SU-DHL-6 (cell line): ENCODE data around the gene GRIN2A.

Experiments used
- H2AFZ ChIP-seq: fragments of 200-600 bp; sonication (generic); 2 replicates; pipeline ENCODE4 v1.6.1; 2014; ENCODE audit warnings: low read depth, mild to moderate bottlenecking, moderate library complexity, mixed read lengths, antibody characterized with exemption, low read length; ENCODE audit not compliant: severe bottlenecking
- H3F3A ChIP-seq: fragments of 200-600 bp; shearing (Covaris generic); 2 replicates; pipeline ENCODE4 v1.6.0; 2016; ENCODE audit warnings: antibody characterized with exemption, mild to moderate bottlenecking; ENCODE audit not compliant: insufficient read depth
- H3K27ac ChIP-seq: fragments of 200-600 bp; sonication (generic); 2 replicates; pipeline ENCODE4 v1.5.1; 2016; ENCODE audit warnings: low read depth, mild to moderate bottlenecking, low read length, moderate library complexity, mixed read lengths
- H3K27me3 ChIP-seq: fragments of 200-600 bp; sonication (generic), shearing (Covaris generic); 2 replicates; pipeline ENCODE4 v1.6.0; 2014; ENCODE audit warnings: mild to moderate bottlenecking, low read length
- H3K36me3 ChIP-seq: fragments of 200-600 bp; sonication (generic); 2 replicates; pipeline ENCODE4 v1.6.1; 2014; ENCODE audit warnings: mild to moderate bottlenecking, low read length, mixed read lengths
- H3K4me2 ChIP-seq: fragments of 300-600, 200-600 bp; shearing (Covaris generic), sonication (generic); 2 replicates; pipeline ENCODE4 v1.6.0; 2014; ENCODE audit warnings: low read length, low read depth, mild to moderate bottlenecking; ENCODE audit not compliant: poor library complexity, severe bottlenecking
- H3K4me3 ChIP-seq: fragments of 200-600 bp; sonication (generic); 2 replicates; pipeline ENCODE4 v1.5.1; 2014; ENCODE audit warnings: antibody characterized with exemption, low read length, mild to moderate bottlenecking, mixed read lengths; ENCODE audit not compliant: insufficient read depth, poor library complexity, severe bottlenecking
- H3K79me2 ChIP-seq: fragments of 200-600 bp; sonication (generic); 2 replicates; pipeline ENCODE4 v1.6.1; 2014; ENCODE audit warnings: mild to moderate bottlenecking, low read length, moderate library complexity; ENCODE audit not compliant: insufficient read depth
- H3K9ac ChIP-seq: fragments of 200-600 bp; sonication (generic); 2 replicates; pipeline ENCODE4 v1.7.0; 2014; ENCODE audit warnings: mild to moderate bottlenecking, low read length
- H3K9me2 ChIP-seq: fragments of 200-600 bp; sonication (generic); replicated peaks from 2 replicates; pipeline ENCODE4 v1.6.1; 2014; ENCODE audit warnings: low read length; ENCODE audit not compliant: insufficient read depth
- H3K9me3 ChIP-seq: fragments of 200-600 bp; sonication (generic); 2 replicates; pipeline ENCODE4 v1.6.1; 2014; ENCODE audit warnings: low read length, mixed read lengths; ENCODE audit not compliant: insufficient read depth
- H4K20me1 ChIP-seq: fragments of 200-600 bp; sonication (generic); 2 replicates; pipeline ENCODE4 v1.6.1; 2014; ENCODE audit warnings: low read depth, mild to moderate bottlenecking, antibody characterized with exemption, low read length, moderate library complexity, mixed read lengths
- CTCF ChIP-seq: fragments of 200-600 bp; sonication (generic); IDR thresholded peaks from one replicate; pipeline ENCODE4 v1.5.1; 2017; ENCODE audit warnings: antibody characterized with exemption, mild to moderate bottlenecking, low read length, moderate library complexity; ENCODE audit not compliant: insufficient read depth, poor library complexity, severe bottlenecking
- EZH2phosphoT487 ChIP-seq: fragments of 200-600 bp; sonication (generic), shearing (Covaris generic); conservative IDR thresholded peaks from 2 replicates; pipeline ENCODE4 v1.6.1; 2018; ENCODE audit warnings: mild to moderate bottlenecking, antibody characterized with exemption, low read length, moderate library complexity, mixed read lengths

Gene GRIN2A

DNA sequence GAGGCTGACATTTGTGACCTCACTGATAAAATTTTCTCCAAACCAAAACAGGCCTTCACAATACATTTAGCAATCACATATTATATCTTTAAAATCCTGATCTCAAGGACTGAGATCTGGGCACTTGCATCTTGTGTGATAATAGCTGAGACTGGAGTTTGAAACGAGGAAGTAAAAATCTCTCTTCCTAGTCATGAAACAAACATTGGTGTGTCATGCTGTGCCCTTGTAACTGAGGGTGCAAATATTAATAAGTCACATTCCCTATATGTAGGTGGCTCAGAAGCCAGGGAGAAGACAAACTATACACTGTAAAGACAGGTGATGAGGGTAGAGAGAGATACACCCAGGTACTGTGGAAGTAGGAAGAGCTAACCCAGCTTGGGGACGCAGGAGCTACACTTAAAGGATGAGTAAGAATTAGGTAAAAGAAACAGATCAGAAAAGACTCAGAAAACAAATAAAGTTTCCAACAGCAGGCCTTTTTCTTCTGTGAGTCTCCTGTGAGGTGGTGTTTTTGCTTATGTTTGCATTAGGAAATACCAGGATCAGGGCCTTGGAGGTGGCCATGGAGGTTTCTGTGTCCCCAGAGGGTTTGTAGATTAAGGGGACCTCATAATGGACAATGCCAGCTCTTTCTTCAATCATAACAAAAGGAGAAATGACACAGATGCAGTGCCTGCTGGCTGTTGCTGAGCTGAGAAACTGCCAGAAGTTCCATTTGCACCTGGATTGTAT, 335.7 kb downstream of the GRIN2A start:
- no peak for TF ChIP-seq CTCF
- no peak for TF ChIP-seq EZH2phosphoT487
- H4K20me1 ChIP-seq = no peaks in the 10 kb centered on the region
- H3F3A ChIP-seq = no peaks in the 10 kb centered on the region
- no peaks in the 10 kb centered on the region for H3K79me2 ChIP-seq
- no peaks in the 10 kb centered on the region for H3K36me3 ChIP-seq
- no peak overlapping the region for H3K27ac ChIP-seq
- no peaks in the 10 kb centered on the region for H3K9me3 ChIP-seq
- H3K4me2 ChIP-seq = no peak overlapping the region
- no peaks in the 10 kb centered on the region for H3K27me3 ChIP-seq
- H3K9ac ChIP-seq = no peak overlapping the region
- H2AFZ ChIP-seq = no peak overlapping the region
- H3K9me2 ChIP-seq = no peaks in the 10 kb centered on the region
- no peak overlapping the region for H3K4me3 ChIP-seq

- no peaks in the 10 kb centered on the region for H3K79me2 ChIP-seq
- H3K9me2 ChIP-seq = no peaks in the 10 kb centered on the region
- no peak overlapping the region for H3K27ac ChIP-seq
- no peaks in the 10 kb centered on the region for H3K27me3 ChIP-seq
- H3K4me2 ChIP-seq = no peak overlapping the region
- no peaks in the 10 kb centered on the region for H3F3A ChIP-seq
- no peaks in the 10 kb centered on the region for H4K20me1 ChIP-seq
- TF ChIP-seq EZH2phosphoT487 (no peak), CTCF (no peak)
- H2AFZ ChIP-seq = no peak overlapping the region
- H3K9me3 ChIP-seq = no peaks in the 10 kb centered on the region
- no peak overlapping the region for H3K9ac ChIP-seq
- no peak overlapping the region for H3K4me3 ChIP-seq
- no peaks in the 10 kb centered on the region for H3K36me3 ChIP-seq
Observed at GRCh38 chr16:9845661-9846361, 336.4 kb downstream of the GRIN2A start.

DNA sequence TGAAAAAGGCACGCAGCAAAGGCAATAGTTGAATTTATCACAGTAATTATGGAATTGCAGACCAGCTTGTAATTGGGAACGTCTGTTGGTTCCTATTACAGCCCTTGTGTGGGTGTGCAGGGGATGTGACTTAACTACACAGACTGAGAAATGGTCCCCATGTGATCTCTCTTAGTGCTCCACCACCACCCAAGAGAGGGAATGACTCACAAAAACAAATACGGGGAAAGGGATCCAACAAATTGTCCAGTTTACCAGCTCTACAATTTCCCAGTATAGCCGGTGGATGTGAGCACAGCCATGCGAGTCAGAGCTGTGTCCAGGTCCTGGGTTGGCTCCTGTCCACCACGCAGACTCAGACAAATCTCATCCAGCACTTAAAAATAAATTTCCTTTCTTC, 337.9 kb downstream of the GRIN2A start:
- no peak for TF ChIP-seq EZH2phosphoT487
- no peak for TF ChIP-seq CTCF
- H3K9ac ChIP-seq = no peak overlapping the region
- no peaks in the 10 kb centered on the region for H4K20me1 ChIP-seq
- no peaks in the 10 kb centered on the region for H3K9me3 ChIP-seq
- H2AFZ ChIP-seq = no peak overlapping the region
- no peaks in the 10 kb centered on the region for H3K27me3 ChIP-seq
- H3K9me2 ChIP-seq = no peaks in the 10 kb centered on the region
- no peak overlapping the region for H3K27ac ChIP-seq
- H3F3A ChIP-seq = no peaks in the 10 kb centered on the region
- no peak overlapping the region for H3K4me3 ChIP-seq
- H3K36me3 ChIP-seq = no peaks in the 10 kb centered on the region
- H3K79me2 ChIP-seq = no peaks in the 10 kb centered on the region
- no peak overlapping the region for H3K4me2 ChIP-seq
